HEK293 (cell line): Measurements from ENCODE around the gene ACTL6B.

Experiments used
- MYNN ChIP-seq: fragments of 450-650 bp; formaldehyde crosslinking; IDR thresholded peaks from 2 replicates; pipeline ENCODE4 v1.5.1; 2016; ENCODE audit warnings: missing biosample characterization, missing genetic modification characterization, borderline replicate concordance
- SETDB1 ChIP-seq: IDR thresholded peaks from one replicate; pipeline ENCODE4 v1.6.1; 2017; ENCODE audit warnings: mild to moderate bottlenecking, low read length, moderate library complexity, mixed read lengths; ENCODE audit not compliant: insufficient read length
- TF ChIP-seq, protein P1 (sequence below): fragments of 450-650 bp; formaldehyde crosslinking; IDR thresholded peaks from 2 replicates; pipeline ENCODE4 v1.5.1; 2016; ENCODE audit warnings: missing biosample characterization, missing genetic modification characterization
- TF ChIP-seq, protein P2 (sequence below): fragments of 450-650 bp; formaldehyde crosslinking; IDR thresholded peaks from 2 replicates; pipeline ENCODE4 v1.5.1; 2017; ENCODE audit warnings: missing biosample characterization, missing genetic modification characterization
- TF ChIP-seq, protein P3 (sequence below): fragments of 450-650 bp; formaldehyde crosslinking; IDR thresholded peaks from 2 replicates; pipeline ENCODE4; 2016; ENCODE audit warnings: missing biosample characterization, missing genetic modification characterization

DNA sequence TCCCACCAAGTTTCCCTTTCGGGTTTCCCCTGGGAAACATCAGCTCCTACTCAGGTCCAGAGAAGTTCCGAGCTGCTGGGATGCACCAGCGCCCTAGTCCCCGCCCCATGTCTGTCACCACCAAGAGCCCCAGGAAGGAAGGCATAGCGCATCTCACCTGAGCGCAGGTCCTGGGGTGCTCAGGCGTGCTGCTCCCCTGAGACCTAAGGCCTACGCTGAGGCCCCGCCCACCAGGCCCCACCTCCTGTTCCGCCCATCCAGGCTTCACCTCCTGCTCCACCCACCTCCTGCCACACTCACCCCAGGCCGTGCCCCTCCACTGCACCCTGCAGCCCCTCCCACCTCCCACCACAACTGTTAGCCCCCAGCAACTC is 13.7 kb downstream of the ACTL6B start:
- TF ChIP-seq MYNN (tag by site-specific recombination) (no peak), SETDB1 (no peak)
- TF ChIP-seq, protein P1, sequence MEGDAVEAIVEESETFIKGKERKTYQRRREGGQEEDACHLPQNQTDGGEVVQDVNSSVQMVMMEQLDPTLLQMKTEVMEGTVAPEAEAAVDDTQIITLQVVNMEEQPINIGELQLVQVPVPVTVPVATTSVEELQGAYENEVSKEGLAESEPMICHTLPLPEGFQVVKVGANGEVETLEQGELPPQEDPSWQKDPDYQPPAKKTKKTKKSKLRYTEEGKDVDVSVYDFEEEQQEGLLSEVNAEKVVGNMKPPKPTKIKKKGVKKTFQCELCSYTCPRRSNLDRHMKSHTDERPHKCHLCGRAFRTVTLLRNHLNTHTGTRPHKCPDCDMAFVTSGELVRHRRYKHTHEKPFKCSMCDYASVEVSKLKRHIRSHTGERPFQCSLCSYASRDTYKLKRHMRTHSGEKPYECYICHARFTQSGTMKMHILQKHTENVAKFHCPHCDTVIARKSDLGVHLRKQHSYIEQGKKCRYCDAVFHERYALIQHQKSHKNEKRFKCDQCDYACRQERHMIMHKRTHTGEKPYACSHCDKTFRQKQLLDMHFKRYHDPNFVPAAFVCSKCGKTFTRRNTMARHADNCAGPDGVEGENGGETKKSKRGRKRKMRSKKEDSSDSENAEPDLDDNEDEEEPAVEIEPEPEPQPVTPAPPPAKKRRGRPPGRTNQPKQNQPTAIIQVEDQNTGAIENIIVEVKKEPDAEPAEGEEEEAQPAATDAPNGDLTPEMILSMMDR (tag by site-specific recombination) = no peak
- TF ChIP-seq, protein P2, sequence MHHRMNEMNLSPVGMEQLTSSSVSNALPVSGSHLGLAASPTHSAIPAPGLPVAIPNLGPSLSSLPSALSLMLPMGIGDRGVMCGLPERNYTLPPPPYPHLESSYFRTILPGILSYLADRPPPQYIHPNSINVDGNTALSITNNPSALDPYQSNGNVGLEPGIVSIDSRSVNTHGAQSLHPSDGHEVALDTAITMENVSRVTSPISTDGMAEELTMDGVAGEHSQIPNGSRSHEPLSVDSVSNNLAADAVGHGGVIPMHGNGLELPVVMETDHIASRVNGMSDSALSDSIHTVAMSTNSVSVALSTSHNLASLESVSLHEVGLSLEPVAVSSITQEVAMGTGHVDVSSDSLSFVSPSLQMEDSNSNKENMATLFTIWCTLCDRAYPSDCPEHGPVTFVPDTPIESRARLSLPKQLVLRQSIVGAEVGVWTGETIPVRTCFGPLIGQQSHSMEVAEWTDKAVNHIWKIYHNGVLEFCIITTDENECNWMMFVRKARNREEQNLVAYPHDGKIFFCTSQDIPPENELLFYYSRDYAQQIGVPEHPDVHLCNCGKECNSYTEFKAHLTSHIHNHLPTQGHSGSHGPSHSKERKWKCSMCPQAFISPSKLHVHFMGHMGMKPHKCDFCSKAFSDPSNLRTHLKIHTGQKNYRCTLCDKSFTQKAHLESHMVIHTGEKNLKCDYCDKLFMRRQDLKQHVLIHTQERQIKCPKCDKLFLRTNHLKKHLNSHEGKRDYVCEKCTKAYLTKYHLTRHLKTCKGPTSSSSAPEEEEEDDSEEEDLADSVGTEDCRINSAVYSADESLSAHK (tag by site-specific recombination) = no peak
- TF ChIP-seq, protein P3, sequence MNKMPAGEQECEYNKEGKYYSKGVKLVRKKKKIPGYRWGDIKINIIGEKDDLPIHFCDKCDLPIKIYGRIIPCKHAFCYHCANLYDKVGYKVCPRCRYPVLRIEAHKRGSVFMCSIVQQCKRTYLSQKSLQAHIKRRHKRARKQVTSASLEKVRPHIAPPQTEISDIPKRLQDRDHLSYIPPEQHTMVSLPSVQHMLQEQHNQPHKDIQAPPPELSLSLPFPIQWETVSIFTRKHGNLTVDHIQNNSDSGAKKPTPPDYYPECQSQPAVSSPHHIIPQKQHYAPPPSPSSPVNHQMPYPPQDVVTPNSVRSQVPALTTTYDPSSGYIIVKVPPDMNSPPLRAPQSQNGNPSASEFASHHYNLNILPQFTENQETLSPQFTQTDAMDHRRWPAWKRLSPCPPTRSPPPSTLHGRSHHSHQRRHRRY (tag by site-specific recombination) = no peak
